H1 (cell line): Measurements from ENCODE around the gene DMBX1. TPM values are rescaled to one million over a fixed set of nuclear protein-coding genes. Genes with fewer than 3 reads are reported as not detected.

Source experiments
- CTCF ChIA-PET: fragments of 300-600 bp; sonication (Branson Sonifier 250); formaldehyde crosslinking; loops from one replicate; lab custom pipeline; 2021; ENCODE audit not compliant: partially characterized antibody; lab: Charles Lee
- POLR2A ChIA-PET: fragments of 300-600 bp; sonication (Branson Sonifier 250); formaldehyde crosslinking; loops from one replicate; lab custom pipeline; 2021; ENCODE audit warnings: inconsistent platforms; ENCODE audit not compliant: partially characterized antibody; lab: Charles Lee
- DNase-seq, 2 experiments: peaks; one replicate each; pipeline versions ENCODE4 v3.0.0 to v3.0.0-alpha.2; 2010 to 2022; ENCODE audit warnings: low spot score in 2 of 2, low read depth in 1 of 2, mixed read lengths in 1 of 2
- FAIRE-seq: peaks from 2 replicates; lab custom pipeline; 2011; peaks lifted over from hg19 to GRCh38; lab: Jason Lieb, UNC
- H2AFZ ChIP-seq: 2 replicates; pipeline ENCODE4 v1.8.1; 2012; ENCODE audit warnings: low read length, inconsistent platforms
- H2AK5ac ChIP-seq: 2 replicates; pipeline ENCODE4 v1.6.1; 2013; ENCODE audit warnings: low read depth, low read length
- H2BK120ac ChIP-seq: replicated peaks from 2 replicates; pipeline ENCODE3; 2013; ENCODE audit warnings: low read depth, low read length, inconsistent platforms
- H2BK12ac ChIP-seq: 2 replicates; pipeline ENCODE4 v1.6.1; 2013; ENCODE audit warnings: low read depth, low read length
- H2BK15ac ChIP-seq: 2 replicates; pipeline ENCODE4 v1.6.1; 2013; ENCODE audit warnings: low read length
- H2BK20ac ChIP-seq: 2 replicates; pipeline ENCODE4 v1.6.1; 2013; ENCODE audit warnings: low read length
- H2BK5ac ChIP-seq: 2 replicates; pipeline ENCODE4 v1.6.1; 2013; ENCODE audit warnings: low read depth, low read length
- H3K14ac ChIP-seq: 2 replicates; pipeline ENCODE4 v1.6.1; 2013; ENCODE audit warnings: inconsistent platforms; ENCODE audit not compliant: insufficient read length
- H3K18ac ChIP-seq: 2 replicates; pipeline ENCODE4 v1.6.1; 2013; ENCODE audit warnings: low read length; ENCODE audit errors: extremely low read depth
- H3K23ac ChIP-seq: 2 replicates; pipeline ENCODE4 v1.6.1; 2013; ENCODE audit warnings: inconsistent platforms; ENCODE audit not compliant: insufficient read length
- H3K23me2 ChIP-seq: 2 replicates; pipeline ENCODE4 v1.6.1; 2013; ENCODE audit warnings: low read depth, low read length
- H3K27ac ChIP-seq: 2 replicates; pipeline ENCODE4 v1.6.1; 2011; ENCODE audit warnings: low read depth, low read length, inconsistent platforms
- H3K27me3 ChIP-seq, 4 experiments: replicated peaks in 1 of 4; 1 replicate in 1 of 4; 2 replicates in 3 of 4; pipeline versions ENCODE4 v1.6.1 to v1.8.1; 2011 to 2013; ENCODE audit warnings: low read length in 3 of 4, mild to moderate bottlenecking in 3 of 4, inconsistent platforms in 2 of 4, mixed read lengths in 2 of 4, moderate library complexity in 1 of 4; ENCODE audit not compliant: control insufficient read depth in 3 of 4, insufficient read depth in 3 of 4; ENCODE audit errors: extremely low read depth in 1 of 4
- H3K36me3 ChIP-seq, 4 experiments: 2 replicates each; pipeline versions ENCODE4 v1.6.1 to v1.8.1; 2011 to 2013; ENCODE audit warnings: mild to moderate bottlenecking in 4 of 4, low read length in 3 of 4, moderate library complexity in 2 of 4, control low read depth in 1 of 4, inconsistent platforms in 1 of 4; ENCODE audit not compliant: insufficient read depth in 4 of 4, control insufficient read depth in 2 of 4
- H3K4ac ChIP-seq: replicated peaks from 2 replicates; pipeline ENCODE3; 2013; ENCODE audit warnings: low read length, low read depth, mixed read lengths, inconsistent platforms; ENCODE audit not compliant: insufficient read length
- H3K4me1 ChIP-seq, 4 experiments: replicated peaks in 1 of 4; 1 replicate in 1 of 4; 2 replicates in 3 of 4; pipeline versions ENCODE4 v1.6.1 to v1.8.1; 2011 to 2013; ENCODE audit warnings: low read length in 3 of 4, inconsistent platforms in 2 of 4, mixed read lengths in 1 of 4; ENCODE audit not compliant: insufficient read depth in 4 of 4, control insufficient read depth in 3 of 4
- H3K4me2 ChIP-seq, 2 experiments: 2 replicates each; pipeline versions ENCODE4 v1.6.1 to v1.8.1; 2011 to 2013; ENCODE audit warnings: low read depth in 2 of 2, low read length in 2 of 2, control low read depth in 1 of 2, inconsistent platforms in 1 of 2, mild to moderate bottlenecking in 1 of 2; ENCODE audit not compliant: insufficient read depth in 1 of 2
- H3K4me3 ChIP-seq, 4 experiments: fragments of 200-600, 300-600 bp in 1 of 4; sonication (generic), shearing (Covaris generic), sonication (Bioruptor Twin) in 1 of 4; 2 replicates each; pipeline versions ENCODE4 v1.5.1 to v1.8.1; 2011 to 2016; ENCODE audit warnings: low read length in 4 of 4, low read depth in 3 of 4, control low read depth in 2 of 4, inconsistent platforms in 2 of 4, mild to moderate bottlenecking in 2 of 4, mixed read lengths in 1 of 4, moderate library complexity in 1 of 4; ENCODE audit not compliant: insufficient read depth in 2 of 4; ENCODE audit errors: extremely low read depth in 1 of 4
- H3K56ac ChIP-seq: replicated peaks from 2 replicates; pipeline ENCODE3; 2013; ENCODE audit warnings: low read depth, mild to moderate bottlenecking, mixed read lengths, low read length, inconsistent platforms; ENCODE audit not compliant: insufficient read length
- H3K79me1 ChIP-seq: 2 replicates; pipeline ENCODE4 v1.6.1; 2013; ENCODE audit warnings: low read depth, low read length, control low read depth
- H3K79me2 ChIP-seq, 2 experiments: 2 replicates each; pipeline versions ENCODE4 v1.6.1 to v1.8.1; 2012 to 2013; ENCODE audit warnings: low read length in 2 of 2, mild to moderate bottlenecking in 2 of 2, inconsistent platforms in 1 of 2; ENCODE audit not compliant: insufficient read depth in 2 of 2, control insufficient read depth in 1 of 2
- H3K9ac ChIP-seq, 4 experiments: replicated peaks in 1 of 4; 1 replicate in 1 of 4; 2 replicates in 3 of 4; pipeline versions ENCODE4 v1.6.1 to v1.8.1; 2011 to 2013; ENCODE audit warnings: low read depth in 3 of 4, low read length in 3 of 4, control low read depth in 2 of 4, mild to moderate bottlenecking in 2 of 4, moderate library complexity in 2 of 4, inconsistent platforms in 1 of 4; ENCODE audit errors: extremely low read depth in 1 of 4
- H3K9me3 ChIP-seq, 2 experiments: 2 replicates each; pipeline versions ENCODE4 v1.6.1 to v1.8.1; 2012 to 2013; ENCODE audit warnings: mild to moderate bottlenecking in 2 of 2, moderate library complexity in 2 of 2, control low read depth in 1 of 2, inconsistent platforms in 1 of 2, low read depth in 1 of 2, low read length in 1 of 2, mixed read lengths in 1 of 2; ENCODE audit not compliant: insufficient read depth in 2 of 2
- H4K20me1 ChIP-seq, 2 experiments: replicated peaks in 1 of 2; 2 replicates each; pipeline versions ENCODE3 to v1.8.1; 2011 to 2013; ENCODE audit warnings: inconsistent platforms in 2 of 2, low read length in 2 of 2, mild to moderate bottlenecking in 1 of 2; ENCODE audit not compliant: insufficient read depth in 2 of 2, control insufficient read depth in 1 of 2
- H4K5ac ChIP-seq: 2 replicates; pipeline ENCODE4 v1.6.1; 2013; ENCODE audit warnings: low read length, low read depth, mixed read lengths, inconsistent platforms; ENCODE audit not compliant: insufficient read length
- H4K8ac ChIP-seq: 2 replicates; pipeline ENCODE4 v1.8.0; 2013; ENCODE audit warnings: mild to moderate bottlenecking, moderate library complexity, low read length, inconsistent platforms; ENCODE audit not compliant: insufficient read depth; ENCODE audit errors: extremely low read depth
- H4K91ac ChIP-seq: replicated peaks from 2 replicates; pipeline ENCODE3; 2013; ENCODE audit warnings: low read length, mixed read lengths, inconsistent platforms; ENCODE audit not compliant: insufficient read length
- BACH1 ChIP-seq: IDR thresholded peaks from 2 replicates; pipeline ENCODE4 v1.6.1; 2012; ENCODE audit warnings: low read length, improper control_type of control experiment
- BRCA1 ChIP-seq: IDR thresholded peaks from 2 replicates; pipeline ENCODE4 v1.6.1; 2012; ENCODE audit warnings: low read depth, low read length, improper control_type of control experiment
- CBX5 ChIP-seq: fragments of 300-800, 300-1000 bp; sonication (generic); IDR thresholded peaks from 2 replicates; pipeline ENCODE4 v1.7.1; 2016; ENCODE audit warnings: antibody characterized with exemption, low read length, low read depth
- CBX8 ChIP-seq: fragments of 300-800, 300-1000 bp; sonication (generic); IDR thresholded peaks from 2 replicates; pipeline ENCODE4 v1.7.1; 2016; ENCODE audit warnings: low read depth, low read length, borderline replicate concordance
- CEBPB ChIP-seq: IDR thresholded peaks from 2 replicates; pipeline ENCODE4 v1.6.1; 2012; ENCODE audit warnings: low read depth, low read length
- EZH2 ChIP-seq: fragments of 200-600 bp; sonication (generic); IDR thresholded peaks from 2 replicates; pipeline ENCODE4 v1.7.1; 2012; ENCODE audit warnings: low read depth, mild to moderate bottlenecking, moderate library complexity, low read length, inconsistent platforms; ENCODE audit not compliant: severe bottlenecking
- FOSL1 ChIP-seq: IDR thresholded peaks from 2 replicates; pipeline ENCODE4 v1.6.1; 2011; ENCODE audit warnings: mild to moderate bottlenecking, low read depth, low read length, moderate library complexity; ENCODE audit not compliant: insufficient read depth
- GTF2F1 ChIP-seq: IDR thresholded peaks from 2 replicates; pipeline ENCODE4 v1.6.1; 2012; ENCODE audit warnings: low read depth, low read length, improper control_type of control experiment, borderline replicate concordance
- HDAC6 ChIP-seq: IDR thresholded peaks from one replicate; pipeline ENCODE4 v1.7.1; 2012; ENCODE audit warnings: low read depth, mild to moderate bottlenecking, inconsistent platforms, low read length, moderate library complexity
- KDM1A ChIP-seq: fragments of 200-600, 300-600 bp; sonication (generic); IDR thresholded peaks from 2 replicates; pipeline ENCODE4 v1.7.1; 2016; ENCODE audit warnings: mild to moderate bottlenecking, low read length, borderline replicate concordance
- POU5F1 ChIP-seq: IDR thresholded peaks from 2 replicates; pipeline ENCODE4 v1.6.1; 2011; ENCODE audit warnings: low read depth, mild to moderate bottlenecking, low read length, moderate library complexity
- SAP30 ChIP-seq: fragments of 300-600 bp; sonication (generic); IDR thresholded peaks from 2 replicates; pipeline ENCODE4 v1.7.1; 2012; ENCODE audit warnings: low read length, moderate library complexity, mild to moderate bottlenecking, inconsistent platforms; ENCODE audit not compliant: insufficient read depth, insufficient replicate concordance
- SIX5 ChIP-seq: IDR thresholded peaks from 2 replicates; pipeline ENCODE4 v1.6.1; 2011; ENCODE audit warnings: mild to moderate bottlenecking, low read depth, low read length
- SRF ChIP-seq: IDR thresholded peaks from 2 replicates; pipeline ENCODE4 v1.6.1; 2011; ENCODE audit warnings: mild to moderate bottlenecking, low read depth, low read length, moderate library complexity
- WGBS, 2 experiments: shearing (Covaris generic) in 1 of 2; methylation state at CpG; one replicate each; pipeline versions ENCODE4 v1.1.6 to v1.1.7; 2013 to 2015; ENCODE audit warnings: low lambda C conversion rate in 2 of 2, mixed read lengths in 2 of 2, inconsistent platforms in 1 of 2, low coverage in 1 of 2, missing lambda C conversion rate in 1 of 2; ENCODE audit not compliant: insufficient replicate concordance in 2 of 2, insufficient coverage in 1 of 2, insufficient read length in 1 of 2; ENCODE audit errors: extremely low coverage in 1 of 2, missing lambda C conversion rate in 1 of 2; 5-methylcytosine and 5-hydroxymethylcytosine counted together
- polyA plus RNA-seq, 7 experiments: library from polyadenylated mRNA; depleted of rRNA in 3 of 7; stranded (reverse) in 5 of 7; unstranded in 2 of 7; fragments of >200 nt in 5 of 7; fragments of 200-250 nt in 2 of 7; gene quantifications; 1 replicate in 5 of 7; 2 replicates in 1 of 7; 4 replicates in 1 of 7; pipeline versions ENCODE4 v1.2.1 to v1.2.3, GENCODE V29; 2011 to 2013; ENCODE audit warnings: missing spikeins in 2 of 7, mixed read lengths in 2 of 7
- total RNA-seq: library from RNA; stranded (reverse); fragmentation: NEBNext Ultra II Directional; extraction: Animal tissue kit (Norgen Biotek cat#: 25700); gene quantifications from 2 replicates; pipeline ENCODE4 v1.2.1, GENCODE V29; 2021
- TF ChIP-seq, protein P1 (sequence below): IDR thresholded peaks from 2 replicates; pipeline ENCODE4 v1.6.1; 2012; ENCODE audit warnings: inconsistent platforms

Gene DMBX1
- total and polyA plus RNA-seq, 2 of the 8 experiments (the other 6 are each of a cell fraction or from before 2014, with no cell fraction given), result 0.23 to 0.30 TPM

DNA sequence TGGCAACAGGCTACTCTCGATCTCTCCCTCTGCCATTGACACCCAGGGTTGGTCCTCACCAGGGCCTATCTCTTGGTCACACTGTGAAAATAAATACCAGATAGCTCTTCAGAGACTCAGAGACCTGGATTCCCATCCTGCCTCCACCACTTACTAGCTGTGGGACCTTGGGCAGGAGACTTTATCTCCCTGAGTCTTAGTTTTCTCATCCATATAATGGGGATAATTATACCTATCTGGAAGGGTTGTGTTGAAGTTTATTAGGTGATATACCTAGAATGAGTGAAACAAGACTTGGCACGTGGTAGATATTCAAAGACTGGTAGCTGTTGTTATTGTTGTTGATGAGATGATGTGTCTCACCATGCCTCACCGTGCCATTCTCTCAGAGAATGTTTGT is 7.4 kb downstream of the DMBX1 start:
- no peak for DNase-seq
- no peak overlapping the region for H2BK5ac ChIP-seq
- TF ChIP-seq SAP30, result no peak
- TF ChIP-seq HDAC6, result no peak
- TF ChIP-seq CBX8, result no peak
- TF ChIP-seq SRF, result no peak
- no peak for TF ChIP-seq BRCA1
- no peak for TF ChIP-seq POU5F1
- TF ChIP-seq SIX5, result no peak
- no peak for TF ChIP-seq FOSL1
- no peak for TF ChIP-seq GTF2F1
- TF ChIP-seq BACH1, result no peak
- no peak for TF ChIP-seq KDM1A
- no peak for TF ChIP-seq CBX5
- no peak for TF ChIP-seq EZH2
- TF ChIP-seq CEBPB, result no peak
- TF ChIP-seq, protein P1, sequence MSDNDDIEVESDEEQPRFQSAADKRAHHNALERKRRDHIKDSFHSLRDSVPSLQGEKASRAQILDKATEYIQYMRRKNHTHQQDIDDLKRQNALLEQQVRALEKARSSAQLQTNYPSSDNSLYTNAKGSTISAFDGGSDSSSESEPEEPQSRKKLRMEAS, result no peak

More for the DNA sequence above, 7.4 kb downstream of the DMBX1 start:
- Histone ChIP-seq H3K4ac (no peak overlapping the region), H4K5ac (no peak overlapping the region), H3K4me2 (no peak overlapping the region), H2BK12ac (no peak overlapping the region), H3K23ac (no peak overlapping the region), H2AFZ (no peak overlapping the region), H3K56ac (no peak overlapping the region), H3K4me1 (peaks cover 7 to 20% (median 17%) of the 10 kb centered on the region in 4 experiments), H2BK120ac (no peak overlapping the region), H2BK15ac (no peak overlapping the region), H3K79me1 (no peaks in the 10 kb centered on the region; the same call in 1 of the 2 replicates), H3K36me3 (no peaks in the 10 kb centered on the region), H3K4me3 (no peak overlapping the region), H4K8ac (no peak overlapping the region), H4K91ac (no peak overlapping the region), H2AK5ac (no peak overlapping the region), H3K79me2 (no peaks in the 10 kb centered on the region), H3K9ac (no peak overlapping the region), H3K18ac (no peak overlapping the region), H3K9me3 (no peaks in the 10 kb centered on the region), H2BK20ac (no peak overlapping the region), H3K23me2 (0 out of 2 replicates have a peak, but pooled peaks cover 3% of the 10 kb centered on the region), H3K14ac (no peak overlapping the region), H3K27ac (no peak overlapping the region), H3K27me3 (peaks cover 28 to 55% (median 50%) of the 10 kb centered on the region in 4 experiments), H4K20me1 (peaks cover 1 to 11% of the 10 kb centered on the region in 2 experiments)
- no peak for FAIRE-seq
- CTCF ChIA-PET, result interaction anchor here (1.5 to 35.6 kb wide), 4 partner anchors 10 to 51 kb away, joined by 5 to 1068 read pairs (median 158); a partner anchor contains a TSS
- POLR2A ChIA-PET, result no interaction called here
- WGBS, 2 experiments, result 84% methylated on average over 3 of the region's 3 CpGs; no CpG with 5 or more reads in 1 of the 2 experiments
